PC-3 (cell line): ENCODE measurements around the gene LDHAL6B. TPM values are rescaled to one million over a fixed set of nuclear protein-coding genes. Genes with fewer than 3 reads are reported as not detected.

Experiments
- ATAC-seq: fragments of 200-7000 bp; cut with Tn5 transposase; 2 replicates; pipeline ENCODE4 v1.9.1; 2020; ENCODE audit warnings: mild to moderate bottlenecking, moderate library complexity
- BruUV-seq: library from RNA; stranded (reverse); fragments of 400-500 nt; replicated peaks from 2 replicates; lab custom pipeline; 2021; lab: Mats Ljungman, UMichigan
- CTCF ChIA-PET: fragments of 300-600 bp; sonication (Branson Sonifier 250); formaldehyde crosslinking; loops from one replicate; lab custom pipeline; 2022; ENCODE audit warnings: antibody characterized with exemption; lab: Charles Lee
- POLR2A ChIA-PET: fragments of 300-600 bp; sonication (Branson Sonifier 250); formaldehyde crosslinking; loops from one replicate; lab custom pipeline; 2022; ENCODE audit warnings: antibody characterized with exemption; ENCODE audit not compliant: unreplicated experiment; lab: Charles Lee
- DNase-seq: peaks from one replicate; pipeline ENCODE4 v3.0.0-alpha.2; 2015
- H2AFZ ChIP-seq: fragments of 300-600 bp; sonication (generic); 2 replicates; pipeline ENCODE4 v1.6.0; 2016; ENCODE audit warnings: antibody characterized with exemption, low read length
- H3F3A ChIP-seq: fragments of 300-600 bp; sonication (generic); one replicate; pipeline ENCODE4 v1.6.0; 2017; ENCODE audit warnings: antibody characterized with exemption, low read length, control low read depth, mild to moderate bottlenecking; ENCODE audit not compliant: unreplicated experiment
- H3K27ac ChIP-seq: fragments of 300-600 bp; sonication (generic); 2 replicates; pipeline ENCODE4 v1.5.1; 2016; ENCODE audit warnings: mild to moderate bottlenecking, low read length
- H3K27me3 ChIP-seq: fragments of 300-600 bp; sonication (generic); 2 replicates; pipeline ENCODE4 v1.6.1; 2016; ENCODE audit warnings: low read length, mixed read lengths
- H3K36me3 ChIP-seq: fragments of 300-600 bp; sonication (generic); 2 replicates; pipeline ENCODE4 v1.6.1; 2016; ENCODE audit warnings: low read depth, mixed run types, low read length, mixed read lengths
- H3K4me1 ChIP-seq: fragments of 300-600 bp; sonication (generic); 2 replicates; pipeline ENCODE4 v1.5.1; 2016; ENCODE audit warnings: low read length; ENCODE audit not compliant: insufficient read depth
- H3K4me2 ChIP-seq: fragments of 300-600 bp; sonication (generic); 2 replicates; pipeline ENCODE4 v1.6.0; 2016; ENCODE audit warnings: low read length
- H3K4me3 ChIP-seq: fragments of 300-600 bp; sonication (generic); 2 replicates; pipeline ENCODE4 v1.5.1; 2016; ENCODE audit warnings: mild to moderate bottlenecking, low read length, mixed read lengths
- H3K79me2 ChIP-seq: fragments of 300-600 bp; sonication (generic); 2 replicates; pipeline ENCODE4 v1.6.1; 2017; ENCODE audit warnings: low read length, mixed read lengths
- H3K9ac ChIP-seq: fragments of 300-600 bp; sonication (generic); 2 replicates; pipeline ENCODE4 v1.6.0; 2016; ENCODE audit warnings: mild to moderate bottlenecking, low read length
- H3K9me2 ChIP-seq: fragments of 300-600 bp; sonication (generic); replicated peaks from 2 replicates; pipeline ENCODE4 v1.6.1; 2016; ENCODE audit warnings: mixed run types, low read length, mixed read lengths
- H3K9me3 ChIP-seq: fragments of 300-600 bp; sonication (generic); 2 replicates; pipeline ENCODE4 v1.6.1; 2016; ENCODE audit warnings: low read length, mixed read lengths
- H4K20me1 ChIP-seq: fragments of 300-600 bp; sonication (generic); 2 replicates; pipeline ENCODE4 v1.6.1; 2016; ENCODE audit warnings: low read length, mixed read lengths
- CTCF ChIP-seq: fragments of 300-600 bp; sonication (generic); conservative IDR thresholded peaks from 2 replicates; pipeline ENCODE4 v1.5.1; 2017; ENCODE audit warnings: antibody characterized with exemption, low read depth, mild to moderate bottlenecking, low read length
- EZH2 ChIP-seq: fragments of 300-600 bp; sonication (generic); IDR thresholded peaks from one replicate; pipeline ENCODE4 v1.6.1; 2017; ENCODE audit warnings: antibody characterized with exemption, mild to moderate bottlenecking, low read length; ENCODE audit not compliant: unreplicated experiment
- EZH2phosphoT487 ChIP-seq: fragments of 300-600 bp; sonication (generic); IDR thresholded peaks from 2 replicates; pipeline ENCODE4 v1.6.1; 2018; ENCODE audit warnings: mild to moderate bottlenecking, antibody characterized with exemption, low read length, borderline replicate concordance
- intact Hi-C: fragments of 100-400 bp; cut with micrococcal nuclease; formaldehyde crosslinking; loops from 2 replicates; pipeline ENCODE4 v1.9.0; 2023
- total RNA-seq: library from RNA; depleted of rRNA; stranded (reverse); fragments of >200 nt; gene quantifications from 2 replicates; pipeline ENCODE4 v1.2.3, GENCODE V29; 2014

The LDHAL6B gene
- total RNA-seq, 1 experiment from 2014 or later: not detected

- Histone ChIP-seq H3K4me2 (peak overlapping the region; percentile 39), H3F3A (no peaks in the 10 kb centered on the region), H3K9ac (peak overlapping the region; percentile 53), H3K36me3 (peaks cover 10% of the 10 kb centered on the region; the same call in 1 of the 2 replicates), H3K4me1 (peaks cover 55% of the 10 kb centered on the region), H3K79me2 (no peaks in the 10 kb centered on the region), H3K27me3 (no peaks in the 10 kb centered on the region), H2AFZ (no peak overlapping the region), H3K9me3 (no peaks in the 10 kb centered on the region), H3K9me2 (no peaks in the 10 kb centered on the region), H3K4me3 (no peak overlapping the region), H3K27ac (peak overlapping the region; percentile 84), H4K20me1 (no peaks in the 10 kb centered on the region)
- POLR2A ChIA-PET: interaction anchor here (0.8 kb wide), 1 partner anchor 199 kb away, joined by 5 read pairs; the partner anchor contains the start of gene MYO1E
- intact Hi-C loops: loop anchor here (2.0 to 10.0 kb wide), 5 partner anchors 17 to 318 kb away; partner anchors contain the start of gene MYO1E
- no peak for ATAC-seq
- peak; percentile 25 for DNase-seq
- TF ChIP-seq EZH2 (no peak), EZH2phosphoT487 (no peak), CTCF (no peak)
- no TSS peak for BruUV-seq
- CTCF ChIA-PET: interaction anchor here (0.9 to 1.2 kb wide), 2 partner anchors 17 to 126 kb away, joined by 3 to 9 read pairs; no protein-coding TSS in a partner anchor
Measured at GRCh38 chr15:59174151-59174834, 32.4 kb upstream of the LDHAL6B start.

GRCh38 chr15:59174835-59175831, 31.5 kb upstream of the LDHAL6B start:
- no peak overlapping the region for H2AFZ ChIP-seq
- H3K4me2 ChIP-seq: peak overlapping the region; percentile 39
- no TSS peak for BruUV-seq
- H3K9ac ChIP-seq: peak overlapping the region; percentile 53
- no peak for TF ChIP-seq EZH2phosphoT487
- no peak for TF ChIP-seq EZH2
- TF ChIP-seq CTCF: peak; percentile 66
- peaks cover 47% of the 10 kb centered on the region for H3K4me1 ChIP-seq
- intact Hi-C loops: loop anchor here (2.0 to 10.0 kb wide), 5 partner anchors 16 to 317 kb away; partner anchors contain the start of gene MYO1E
- no peaks in the 10 kb centered on the region for H3F3A ChIP-seq
- H3K9me3 ChIP-seq: no peaks in the 10 kb centered on the region
- DNase-seq (peak; percentile 71), ATAC-seq (peak; percentile 42)
- ChIA-PET POLR2A (interaction anchor here (0.8 kb wide), 1 partner anchor 198 kb away, joined by 5 read pairs; the partner anchor contains the start of gene MYO1E), CTCF (interaction anchor here (0.9 to 1.2 kb wide), 2 partner anchors 17 to 125 kb away, joined by 3 to 9 read pairs; no protein-coding TSS in a partner anchor)
- peak overlapping the region; percentile 84 for H3K27ac ChIP-seq
- H3K36me3 ChIP-seq: peaks cover 10% of the 10 kb centered on the region; the same call in 1 of the 2 replicates
- H3K4me3 ChIP-seq: peak overlapping the region; percentile 2; the same call in 1 of the 2 replicates
- H3K9me2 ChIP-seq: no peaks in the 10 kb centered on the region
- H3K79me2 ChIP-seq: no peaks in the 10 kb centered on the region
- no peaks in the 10 kb centered on the region for H4K20me1 ChIP-seq
- no peaks in the 10 kb centered on the region for H3K27me3 ChIP-seq
